ENCODE results near the gene MDM1. TPM values are rescaled to one million over a fixed set of nuclear protein-coding genes. Genes with fewer than 3 reads are reported as not detected.

Gene MDM1
- total RNA-seq, 4 donors from 2014 or later = 28.1 to 33.9 (median 29.6) TPM

DNA sequence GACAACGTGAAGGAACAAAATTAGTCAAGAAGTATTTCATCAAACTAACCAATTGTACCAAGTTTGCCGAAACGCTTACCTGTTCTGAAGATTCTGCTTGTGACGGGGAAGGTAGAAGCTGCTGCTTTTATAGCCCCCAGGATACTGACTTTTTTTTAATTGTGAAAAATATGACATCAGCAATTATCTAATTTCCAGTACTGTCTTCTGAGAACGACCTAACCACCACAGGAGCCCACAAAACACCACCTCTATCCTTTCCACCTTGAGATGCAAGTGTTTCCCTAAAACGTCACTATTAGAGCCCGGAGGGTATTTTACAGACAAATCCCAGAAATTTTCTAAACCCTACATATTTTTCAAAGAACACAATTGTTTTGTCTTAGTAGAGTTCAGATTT, 78.7 kb downstream of the MDM1 start, which contains the start of gene IL22:
IL22 (minus strand) TSS at position 101 of the 400 bp plus-strand sequence. CDS start 156 bp downstream, outside the sequence.
- Histone ChIP-seq H3K36me3 (no peaks in the 10 kb centered on the region), H3K9me3 (no peaks in the 10 kb centered on the region), H3K27me3 (no peaks in the 10 kb centered on the region), H3K4me1 (no peaks in the 10 kb centered on the region), H3K27ac (no peak within 1 kb of the TSS), H3K4me3 (replicated peaks in 1 of 3) (no peak within 1 kb of the TSS)
- DNase-seq = no peak
- intact Hi-C loops (cut with DNase I) = no loop called here
- WGBS, 2 donors = 90% methylated on average over 7 of the region's 7 CpGs
- TF ChIP-seq, protein P1, sequence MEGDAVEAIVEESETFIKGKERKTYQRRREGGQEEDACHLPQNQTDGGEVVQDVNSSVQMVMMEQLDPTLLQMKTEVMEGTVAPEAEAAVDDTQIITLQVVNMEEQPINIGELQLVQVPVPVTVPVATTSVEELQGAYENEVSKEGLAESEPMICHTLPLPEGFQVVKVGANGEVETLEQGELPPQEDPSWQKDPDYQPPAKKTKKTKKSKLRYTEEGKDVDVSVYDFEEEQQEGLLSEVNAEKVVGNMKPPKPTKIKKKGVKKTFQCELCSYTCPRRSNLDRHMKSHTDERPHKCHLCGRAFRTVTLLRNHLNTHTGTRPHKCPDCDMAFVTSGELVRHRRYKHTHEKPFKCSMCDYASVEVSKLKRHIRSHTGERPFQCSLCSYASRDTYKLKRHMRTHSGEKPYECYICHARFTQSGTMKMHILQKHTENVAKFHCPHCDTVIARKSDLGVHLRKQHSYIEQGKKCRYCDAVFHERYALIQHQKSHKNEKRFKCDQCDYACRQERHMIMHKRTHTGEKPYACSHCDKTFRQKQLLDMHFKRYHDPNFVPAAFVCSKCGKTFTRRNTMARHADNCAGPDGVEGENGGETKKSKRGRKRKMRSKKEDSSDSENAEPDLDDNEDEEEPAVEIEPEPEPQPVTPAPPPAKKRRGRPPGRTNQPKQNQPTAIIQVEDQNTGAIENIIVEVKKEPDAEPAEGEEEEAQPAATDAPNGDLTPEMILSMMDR (IDR thresholded peaks at IDR 0.05) = no peak
- TF ChIP-seq POLR2A (IDR thresholded peaks at IDR 0.05) = no peak

DNA sequence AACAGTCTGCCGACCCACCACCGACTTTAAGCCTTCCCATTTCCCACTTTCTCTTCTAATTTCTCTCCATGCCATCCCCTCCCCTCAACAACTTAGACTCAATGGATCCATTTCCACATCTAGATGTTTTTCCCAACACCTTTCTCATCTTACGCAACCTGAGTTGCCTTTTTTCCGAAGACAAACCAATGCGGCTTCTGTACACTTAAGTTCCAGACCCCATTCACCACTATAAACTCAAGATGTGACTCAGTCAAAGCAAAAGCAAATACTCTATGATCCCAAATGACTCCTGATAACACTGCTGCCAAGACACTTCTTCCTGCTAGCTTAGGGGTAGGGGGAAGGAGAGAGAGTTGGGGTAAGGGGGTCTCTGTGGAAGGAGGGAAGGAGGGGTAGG, 80.1 kb downstream of the MDM1 start:
- WGBS, 2 donors = 94% methylated on average over 5 of the region's 5 CpGs
- TF ChIP-seq, protein P1 (IDR thresholded peaks at IDR 0.05) = no peak
- no peak for TF ChIP-seq POLR2A (IDR thresholded peaks at IDR 0.05)
- H3K36me3 ChIP-seq = no peaks in the 10 kb centered on the region
- H3K9me3 ChIP-seq = no peaks in the 10 kb centered on the region
- no peak overlapping the region for H3K4me3 ChIP-seq (replicated peaks in 1 of 3)
- H3K4me1 ChIP-seq = no peaks in the 10 kb centered on the region
- no peak overlapping the region for H3K27ac ChIP-seq
- DNase-seq = no peak
- intact Hi-C loops (cut with DNase I) = no loop called here
- H3K27me3 ChIP-seq = no peaks in the 10 kb centered on the region

DNA sequence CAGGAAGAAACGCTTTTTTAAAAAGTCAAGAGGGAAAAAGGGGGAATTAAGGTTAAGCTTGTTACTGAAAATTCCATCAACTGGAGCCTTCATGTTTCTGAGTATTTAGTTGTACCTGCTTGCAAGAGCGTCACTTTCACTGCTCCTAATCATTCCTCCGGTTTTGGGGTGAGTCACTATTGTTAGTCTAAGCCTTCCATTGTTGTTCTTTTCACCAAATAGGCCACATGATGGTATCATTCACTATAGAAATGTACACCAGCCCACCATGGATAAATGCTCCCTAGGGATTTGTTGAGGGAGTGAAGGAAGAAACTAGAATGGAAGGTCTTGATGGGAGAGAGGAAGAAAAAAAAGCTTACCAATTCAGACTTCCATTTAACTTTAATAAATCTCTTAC, 81.7 kb downstream of the MDM1 start:
- intact Hi-C loops (cut with DNase I) = no loop called here
- 77 to 80% methylated on average over 3 of the region's 3 CpGs for WGBS, 2 donors
- Histone ChIP-seq H3K9me3 (no peaks in the 10 kb centered on the region), H3K27me3 (no peaks in the 10 kb centered on the region), H3K4me1 (peaks cover 10 to 12% of the 10 kb centered on the region in 2 donors), H3K27ac (no peak overlapping the region), H3K36me3 (no peaks in the 10 kb centered on the region), H3K4me3 (replicated peaks in 1 of 3) (no peak overlapping the region)
- TF ChIP-seq, protein P1 (IDR thresholded peaks at IDR 0.05) = no peak
- no peak for TF ChIP-seq POLR2A (IDR thresholded peaks at IDR 0.05)
- DNase-seq = no peak

DNA sequence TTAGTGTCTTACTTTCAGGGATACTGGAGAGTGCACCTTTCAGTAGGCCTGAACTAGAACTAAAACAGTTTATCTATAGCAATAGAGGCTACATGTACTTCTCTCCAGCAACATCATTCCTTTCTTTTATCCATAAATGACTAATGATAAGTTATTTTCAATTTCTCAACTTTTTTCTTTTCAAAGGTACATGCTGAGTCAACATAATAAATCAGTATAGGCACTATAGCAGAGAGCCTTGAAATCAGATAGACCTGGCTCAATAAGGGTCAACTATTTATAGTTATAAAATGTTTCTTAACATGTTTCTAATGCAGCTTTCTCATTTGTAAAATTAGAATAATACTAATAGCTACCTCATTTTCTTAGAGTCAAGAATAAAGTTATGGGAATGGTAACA, 84.4 kb downstream of the MDM1 start:
- no peaks in the 10 kb centered on the region for H3K27me3 ChIP-seq
- no peak overlapping the region for H3K4me3 ChIP-seq (replicated peaks in 1 of 3)
- intact Hi-C loops (cut with DNase I) = no loop called here
- no peak overlapping the region for H3K27ac ChIP-seq
- H3K9me3 ChIP-seq = no peaks in the 10 kb centered on the region
- TF ChIP-seq POLR2A (IDR thresholded peaks at IDR 0.05) = no peak
- TF ChIP-seq, protein P1 (IDR thresholded peaks at IDR 0.05) = no peak
- no peaks in the 10 kb centered on the region for H3K36me3 ChIP-seq
- peaks cover 10 to 20% of the 10 kb centered on the region in 2 donors for H3K4me1 ChIP-seq
- DNase-seq = no peak

DNA sequence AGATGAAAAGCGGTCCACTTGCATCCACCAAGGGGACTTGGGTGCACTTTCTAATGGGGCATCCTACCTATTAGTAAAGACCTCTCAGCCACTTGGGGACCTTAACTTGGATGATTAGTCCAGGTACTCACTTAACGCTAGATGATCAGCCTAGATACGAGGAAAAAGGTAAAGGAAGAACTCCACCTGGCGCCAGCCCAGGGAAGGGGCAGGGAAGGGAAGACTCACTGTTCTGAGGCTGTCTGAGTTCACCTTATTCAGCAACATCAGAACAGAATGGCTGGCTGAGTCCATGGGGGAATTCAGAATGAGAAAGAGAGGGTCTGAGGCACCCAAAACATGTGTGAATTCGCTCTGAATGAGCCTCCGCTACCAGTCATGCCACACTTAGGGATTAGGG, 85.8 kb downstream of the MDM1 start:
- no peaks in the 10 kb centered on the region for H3K9me3 ChIP-seq
- 76 to 87% methylated on average over 6 of the region's 6 CpGs for WGBS, 2 donors
- peaks cover 10 to 20% of the 10 kb centered on the region in 2 donors for H3K4me1 ChIP-seq
- intact Hi-C loops (cut with DNase I) = no loop called here
- H3K27ac ChIP-seq = no peak overlapping the region
- H3K4me3 ChIP-seq (replicated peaks in 1 of 3) = no peak overlapping the region
- no peaks in the 10 kb centered on the region for H3K27me3 ChIP-seq
- DNase-seq = no peak
- TF ChIP-seq, protein P1 (IDR thresholded peaks at IDR 0.05) = no peak
- TF ChIP-seq POLR2A (IDR thresholded peaks at IDR 0.05) = no peak
- no peaks in the 10 kb centered on the region for H3K36me3 ChIP-seq

Data from thyroid gland (tissue), 4 donors.